ENCODE results near the gene GALNT14.

DNA sequence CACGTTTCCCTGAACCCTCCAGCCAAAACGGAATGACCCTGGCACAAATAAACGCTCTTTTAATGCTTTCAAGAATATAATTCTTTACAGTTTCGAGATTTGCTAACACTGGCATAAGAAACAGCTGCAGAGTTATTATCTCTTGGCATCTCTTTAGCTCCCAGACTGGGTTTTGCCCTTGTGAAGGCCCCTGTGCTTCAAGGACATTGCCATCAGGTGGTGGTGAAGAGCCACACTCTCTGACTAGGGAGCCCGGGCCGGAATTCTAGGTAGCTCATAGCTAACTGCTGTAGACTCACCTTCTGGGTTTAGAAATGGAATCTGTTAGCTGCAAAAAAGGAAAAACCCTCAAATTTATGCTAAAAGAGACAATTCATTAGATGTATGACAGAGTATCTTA, 13.3 kb upstream of the GALNT14 start:
- TF ChIP-seq CTCF (IDR thresholded peaks at IDR 0.05): no peak
- no peak for TF ChIP-seq POLR2A (IDR thresholded peaks at IDR 0.05)
- no peak for TF ChIP-seq EP300 (IDR thresholded peaks at IDR 0.05; ENCODE audit: low read depth)
- no peak for TF ChIP-seq POLR2AphosphoS5 (IDR thresholded peaks at IDR 0.05)

Data from transverse colon (tissue), 4 donors.